ENCODE data around the gene SMIM45.

The SMIM45 gene

GRCh38 chr22:41915786-41916493 lies 36.0 kb upstream of the SMIM45 start:
- no peak for DNase-seq

GRCh38 chr22:41916745-41917358 lies 35.1 kb upstream of the SMIM45 start:
- no peak for DNase-seq

- no peak for DNase-seq
These were observed 34.5 kb upstream of the SMIM45 start for GRCh38 chr22:41917375-41917902.

- no peak for DNase-seq
These were observed 33.8 kb upstream of the SMIM45 start for GRCh38 chr22:41917903-41918791.

- no peak for DNase-seq
These were observed 32.4 kb upstream of the SMIM45 start for GRCh38 chr22:41919357-41920224.

- no peak for DNase-seq
These were observed 31.5 kb upstream of the SMIM45 start for GRCh38 chr22:41920271-41920976.

- DNase-seq: no peak
These were observed 29.6 kb upstream of the SMIM45 start for GRCh38 chr22:41922328-41922727.

- no peak for DNase-seq
These were observed 28.9 kb upstream of the SMIM45 start for GRCh38 chr22:41922940-41923594.

GRCh38 chr22:41923595-41924276 lies 28.2 kb upstream of the SMIM45 start:
- DNase-seq: no peak

- peak; percentile 65 for DNase-seq
These were observed 26.0 kb upstream of the SMIM45 start for GRCh38 chr22:41925783-41926460.

- no peak for DNase-seq
These were observed 24.1 kb upstream of the SMIM45 start for GRCh38 chr22:41927813-41928212.

- no peak for DNase-seq
These were observed 23.1 kb upstream of the SMIM45 start for GRCh38 chr22:41928593-41929417.

GRCh38 chr22:41929418-41929810 lies 22.5 kb upstream of the SMIM45 start:
- no peak for DNase-seq

- DNase-seq: no peak
These were observed 20.2 kb upstream of the SMIM45 start for GRCh38 chr22:41931701-41932269.

GRCh38 chr22:41932353-41932752 lies 19.6 kb upstream of the SMIM45 start:
- no peak for DNase-seq

- DNase-seq: no peak
These were observed 18.4 kb upstream of the SMIM45 start for GRCh38 chr22:41933411-41934177.

- DNase-seq: no peak
These were observed 17.5 kb upstream of the SMIM45 start for GRCh38 chr22:41934284-41935014.

Data from activated effector memory CD4-positive, alpha-beta T cell treated with Interleukin-2 at 50 U/mL for 16 hours (primary cell).